ENCODE results near the gene CCL16. TPM values are rescaled to one million over a fixed set of nuclear protein-coding genes. Genes with fewer than 3 reads are reported as not detected.

Gene CCL16
- total and polyA plus RNA-seq, 2 experiments from 2014 or later: not detected

- H3K27ac Mint-ChIP-seq: no peak overlapping the region
- H4K20me1 ChIP-seq (replicated peaks; ENCODE audit: insufficient read depth): no peaks in the 10 kb centered on the region
- H3K27ac ChIP-seq (ENCODE audit: low read depth): no peak overlapping the region
- H3K4me1 ChIP-seq (ENCODE audit: insufficient read depth): peaks cover 9% of the 10 kb centered on the region; the same call in 1 of the 2 replicates
- H3K4me2 ChIP-seq: no peak overlapping the region
- TF ChIP-seq CREB1 (CRISPR knock-in tag; IDR thresholded peaks at IDR 0.05; ENCODE audit: low read depth): no peak
- TF ChIP-seq EZH2 (IDR thresholded peaks at IDR 0.05; ENCODE audit: low read depth, unreplicated experiment): no peak
- no peak for TF ChIP-seq ZNF114 (CRISPR knock-in tag; IDR thresholded peaks at IDR 0.05)
- TF ChIP-seq ZNF331 (CRISPR knock-in tag; IDR thresholded peaks at IDR 0.05; ENCODE audit: low read depth): no peak
- no peak for TF ChIP-seq EZH2phosphoT487 (IDR thresholded peaks at IDR 0.05; ENCODE audit: unreplicated experiment)
- TF ChIP-seq STAT1 (IDR thresholded peaks at IDR 0.05; ENCODE audit: unreplicated experiment): no peak
- TF ChIP-seq REST (IDR thresholded peaks at IDR 0.05; ENCODE audit: unreplicated experiment): no peak
- no peak for TF ChIP-seq NANOG (IDR thresholded peaks at IDR 0.05; ENCODE audit: borderline replicate concordance)
- TF ChIP-seq POLR2AphosphoS5 (IDR thresholded peaks at IDR 0.05; ENCODE audit: low read depth): no peak
- TF ChIP-seq CTCF (conservative IDR thresholded peaks at IDR 0.05; ENCODE audit: low read depth in 2 of 2): no peak
- no peak for TF ChIP-seq ZNF462 (CRISPR knock-in tag; IDR thresholded peaks at IDR 0.05)
- H3K36me3 Mint-ChIP-seq (ENCODE audit: low read depth): no peaks in the 10 kb centered on the region; the same call in 2 of the 3 replicates
- H3K4me1 Mint-ChIP-seq: peaks cover 6% of the 10 kb centered on the region
- peaks cover 2% of the 10 kb centered on the region for H3K27me3 Mint-ChIP-seq (ENCODE audit: insufficient read depth, low read depth, poor library complexity)
- no peak overlapping the region for H3K4me3 Mint-ChIP-seq
- H3K9me2 ChIP-seq (ENCODE audit: insufficient read depth): peaks cover 9% of the 10 kb centered on the region
- no peaks in the 10 kb centered on the region for H3F3A ChIP-seq (replicated peaks; ENCODE audit: low read depth)
- H3K79me2 ChIP-seq (replicated peaks; ENCODE audit: insufficient read depth): no peaks in the 10 kb centered on the region
- H3K9me3 Mint-ChIP-seq: 0 out of 3 replicates have a peak, but pooled peaks cover 7% of the 10 kb centered on the region
- no peaks in the 10 kb centered on the region for H3K36me3 ChIP-seq (ENCODE audit: insufficient read depth)
- no peaks in the 10 kb centered on the region for H3K27me3 ChIP-seq (ENCODE audit: insufficient read depth)
- no peak overlapping the region for H2AFZ ChIP-seq
- no peak for DNase-seq (ENCODE audit: low spot score)
- ATAC-seq: no peak
- H3K4me3 ChIP-seq: no peak overlapping the region
Measured at GRCh38 chr17:36027761-36028160, 46.5 kb upstream of the CCL16 start.
